Keratinocyte (primary cell): ENCODE data around the gene POU6F2. TPM values are rescaled to one million over a fixed set of nuclear protein-coding genes. Genes with fewer than 3 reads are reported as not detected.

Source experiments
- DNase-seq: peaks from one replicate; pipeline ENCODE4 v3.0.0-alpha.2; 2011; ENCODE audit warnings: low read depth, missing footprints, low spot score
- FAIRE-seq: peaks from 2 replicates; lab custom pipeline; 2011; peaks lifted over from hg19 to GRCh38; lab: Jason Lieb, UNC
- H2AFZ ChIP-seq: 2 replicates; pipeline ENCODE4 v1.6.0; 2012; ENCODE audit warnings: low read length, control low read depth, inconsistent platforms; ENCODE audit not compliant: control insufficient read depth
- H3K27ac ChIP-seq: 2 replicates; pipeline ENCODE4 v1.5.1; 2011; ENCODE audit warnings: low read length; ENCODE audit not compliant: control insufficient read depth, insufficient read depth
- H3K27me3 ChIP-seq: 3 replicates; pipeline ENCODE4 v1.6.0; 2011; ENCODE audit warnings: low read length; ENCODE audit not compliant: control insufficient read depth, insufficient read depth; ENCODE audit errors: extremely low read depth
- H3K36me3 ChIP-seq, 2 experiments: 2 replicates in 1 of 2; 3 replicates in 1 of 2; pipeline ENCODE4 v1.5.1; 2011; ENCODE audit warnings: low read length in 2 of 2, mild to moderate bottlenecking in 1 of 2; ENCODE audit not compliant: control insufficient read depth in 2 of 2, insufficient read depth in 2 of 2; ENCODE audit errors: extremely low read depth in 1 of 2
- H3K4me1 ChIP-seq: 3 replicates; pipeline ENCODE4 v1.5.1; 2011; ENCODE audit warnings: low read length; ENCODE audit not compliant: control insufficient read depth, insufficient read depth; ENCODE audit errors: extremely low read depth
- H3K4me2 ChIP-seq: 3 replicates; pipeline ENCODE4 v1.6.0; 2011; ENCODE audit warnings: low read depth, low read length; ENCODE audit not compliant: control insufficient read depth, insufficient read depth; ENCODE audit errors: extremely low read depth
- H3K4me3 ChIP-seq, 3 experiments: fragments of 200-600 bp in 1 of 3; sonication (generic) in 1 of 3; 2 replicates in 2 of 3; 3 replicates in 1 of 3; pipeline ENCODE4 v1.5.1; 2011 to 2016; ENCODE audit warnings: low read length in 3 of 3, mild to moderate bottlenecking in 3 of 3, control low read depth in 2 of 3, inconsistent platforms in 1 of 3, low read depth in 1 of 3, mixed read lengths in 1 of 3, mixed run types in 1 of 3, moderate library complexity in 1 of 3; ENCODE audit not compliant: control insufficient read depth in 2 of 3, insufficient read depth in 2 of 3; ENCODE audit errors: extremely low read depth in 1 of 3
- H3K79me2 ChIP-seq: 2 replicates; pipeline ENCODE4 v1.6.0; 2012; ENCODE audit warnings: low read length; ENCODE audit not compliant: control insufficient read depth, insufficient read depth
- H3K9ac ChIP-seq: 3 replicates; pipeline ENCODE4 v1.6.0; 2011; ENCODE audit warnings: low read length; ENCODE audit not compliant: control insufficient read depth, insufficient read depth; ENCODE audit errors: extremely low read depth
- H3K9me1 ChIP-seq: 3 replicates; pipeline ENCODE4 v1.6.0; 2011; ENCODE audit warnings: low read length; ENCODE audit not compliant: control insufficient read depth, insufficient read depth; ENCODE audit errors: extremely low read depth
- H3K9me3 ChIP-seq: 2 replicates; pipeline ENCODE4 v1.5.1; 2012; ENCODE audit warnings: low read depth, low read length; ENCODE audit not compliant: control insufficient read depth
- H4K20me1 ChIP-seq: 3 replicates; pipeline ENCODE4 v1.6.0; 2011; ENCODE audit warnings: low read length; ENCODE audit not compliant: control insufficient read depth, insufficient read depth; ENCODE audit errors: extremely low read depth
- EZH2 ChIP-seq: IDR thresholded peaks from one replicate; pipeline ENCODE4 v1.6.1; 2012; ENCODE audit warnings: inconsistent platforms, mild to moderate bottlenecking, low read length, moderate library complexity
- dilution Hi-C: fragments of 300-500 bp; cut with MboI; formaldehyde crosslinking; loops from one replicate; pipeline ENCODE4 v1.7.0; 2020; ENCODE audit warnings: low sequenced_read_pairs; ENCODE audit not compliant: extremely low pct_ligation_motif_present
- polyA plus RNA-seq, 5 experiments: library from polyadenylated mRNA; depleted of rRNA in 3 of 5; stranded (reverse) in 3 of 5; stranded (forward) in 1 of 5; unstranded in 1 of 5; fragments of >200 nt; gene quantifications; 1 replicate in 1 of 5; 2 replicates in 3 of 5; 3 replicates in 1 of 5; pipeline versions ENCODE4 v1.2.1 to v1.2.3, GENCODE V29; 2011 to 2012; ENCODE audit warnings: missing spikeins in 2 of 5, low read depth in 1 of 5, low replicate concordance in 1 of 5
- TF ChIP-seq, protein P1 (sequence below), 3 experiments: IDR thresholded peaks in 1 of 3; conservative IDR thresholded peaks in 1 of 3; optimal IDR thresholded peaks in 1 of 3; 2 replicates in 2 of 3; 3 replicates in 1 of 3; pipeline versions ENCODE3 to v1.5.1; 2011; ENCODE audit warnings: low read length in 3 of 3, mild to moderate bottlenecking in 3 of 3, moderate library complexity in 2 of 3, control low read depth in 1 of 3, inconsistent platforms in 1 of 3; ENCODE audit not compliant: insufficient read depth in 2 of 3; ENCODE audit errors: extremely low read depth in 1 of 3

The POU6F2 gene
- polyA plus RNA-seq, 1 donor (not counting 4 experiments of a cell fraction or from before 2014, with no cell fraction given), result not detected

DNA sequence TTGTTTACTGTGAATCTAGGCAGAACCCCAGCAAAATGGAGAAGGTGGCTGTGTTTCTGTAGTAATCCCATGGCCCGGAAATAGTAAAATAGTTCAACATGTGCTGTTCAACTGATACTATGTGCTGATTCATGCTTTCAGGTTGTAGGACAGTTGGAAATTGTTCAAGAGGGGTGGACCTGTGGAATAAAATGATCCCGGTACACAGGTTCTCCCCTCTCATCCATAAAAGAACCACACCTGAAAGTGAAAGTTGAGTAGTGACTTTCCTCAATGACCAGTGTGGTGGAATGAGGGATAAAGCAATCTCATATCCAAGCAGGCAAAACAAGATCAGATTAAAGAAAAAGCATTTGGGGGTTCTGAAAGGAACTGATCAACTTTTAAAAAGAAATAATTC is 177.1 kb downstream of the POU6F2 start:
- no peaks in the 10 kb centered on the region for H3K4me1 ChIP-seq
- TF ChIP-seq, protein P1, sequence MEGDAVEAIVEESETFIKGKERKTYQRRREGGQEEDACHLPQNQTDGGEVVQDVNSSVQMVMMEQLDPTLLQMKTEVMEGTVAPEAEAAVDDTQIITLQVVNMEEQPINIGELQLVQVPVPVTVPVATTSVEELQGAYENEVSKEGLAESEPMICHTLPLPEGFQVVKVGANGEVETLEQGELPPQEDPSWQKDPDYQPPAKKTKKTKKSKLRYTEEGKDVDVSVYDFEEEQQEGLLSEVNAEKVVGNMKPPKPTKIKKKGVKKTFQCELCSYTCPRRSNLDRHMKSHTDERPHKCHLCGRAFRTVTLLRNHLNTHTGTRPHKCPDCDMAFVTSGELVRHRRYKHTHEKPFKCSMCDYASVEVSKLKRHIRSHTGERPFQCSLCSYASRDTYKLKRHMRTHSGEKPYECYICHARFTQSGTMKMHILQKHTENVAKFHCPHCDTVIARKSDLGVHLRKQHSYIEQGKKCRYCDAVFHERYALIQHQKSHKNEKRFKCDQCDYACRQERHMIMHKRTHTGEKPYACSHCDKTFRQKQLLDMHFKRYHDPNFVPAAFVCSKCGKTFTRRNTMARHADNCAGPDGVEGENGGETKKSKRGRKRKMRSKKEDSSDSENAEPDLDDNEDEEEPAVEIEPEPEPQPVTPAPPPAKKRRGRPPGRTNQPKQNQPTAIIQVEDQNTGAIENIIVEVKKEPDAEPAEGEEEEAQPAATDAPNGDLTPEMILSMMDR (optimal IDR thresholded peaks at IDR 0.05 in 1 of 3, IDR thresholded peaks at IDR 0.05 in 1 of 3, conservative IDR thresholded peaks at IDR 0.05 in 1 of 3; ENCODE audit: extremely low read depth in 1 of 3, insufficient read depth in 2 of 3, low read length in 3 of 3), result no peak
- TF ChIP-seq EZH2, result no peak
- no peaks in the 10 kb centered on the region for H3K9me3 ChIP-seq
- H3K79me2 ChIP-seq, result no peaks in the 10 kb centered on the region
- DNase-seq (no peak), FAIRE-seq (no peak)
- no peaks in the 10 kb centered on the region for H3K27me3 ChIP-seq
- H3K9me1 ChIP-seq, result no peaks in the 10 kb centered on the region
- no peak overlapping the region for H3K27ac ChIP-seq
- no peak overlapping the region for H3K9ac ChIP-seq
- H2AFZ ChIP-seq, result no peak overlapping the region
- H4K20me1 ChIP-seq, result no peaks in the 10 kb centered on the region
- dilution Hi-C loops, result no loop called here
- H3K4me3 ChIP-seq, result no peak overlapping the region
- H3K36me3 ChIP-seq, result no peaks in the 10 kb centered on the region
- H3K4me2 ChIP-seq, result no peak overlapping the region

DNA sequence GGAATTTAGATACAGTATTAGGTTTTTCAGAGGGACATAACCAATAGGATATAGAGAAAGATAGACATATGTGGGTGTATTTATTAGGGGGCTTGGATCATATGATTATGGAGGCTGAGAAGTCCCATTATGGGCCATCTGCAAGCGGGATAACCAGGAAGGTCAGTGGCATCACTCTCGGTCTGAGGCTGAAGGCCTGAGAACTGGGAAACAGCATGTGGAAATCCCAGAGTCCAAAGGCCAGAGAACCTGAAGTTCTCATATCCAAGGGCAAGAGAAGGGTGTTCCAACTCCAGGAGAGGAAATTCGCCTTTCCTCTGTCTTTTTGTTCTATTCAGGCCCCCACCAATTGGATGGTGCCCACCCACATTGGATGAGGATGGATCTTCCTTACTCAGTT is 180.7 kb downstream of the POU6F2 start:
- H3K27me3 ChIP-seq, result no peaks in the 10 kb centered on the region

More for the DNA sequence above, 180.7 kb downstream of the POU6F2 start:
- Histone ChIP-seq H4K20me1 (no peaks in the 10 kb centered on the region), H3K4me1 (no peaks in the 10 kb centered on the region), H2AFZ (no peak overlapping the region), H3K9me3 (no peaks in the 10 kb centered on the region), H3K4me2 (no peak overlapping the region), H3K9ac (no peak overlapping the region), H3K36me3 (no peaks in the 10 kb centered on the region), H3K4me3 (no peak overlapping the region), H3K79me2 (no peaks in the 10 kb centered on the region), H3K9me1 (no peaks in the 10 kb centered on the region), H3K27ac (no peak overlapping the region)
- dilution Hi-C loops, result no loop called here
- TF ChIP-seq, protein P1 (optimal IDR thresholded peaks at IDR 0.05 in 1 of 3, IDR thresholded peaks at IDR 0.05 in 1 of 3, conservative IDR thresholded peaks at IDR 0.05 in 1 of 3; ENCODE audit: extremely low read depth in 1 of 3, insufficient read depth in 2 of 3, low read length in 3 of 3), result no peak
- no peak for TF ChIP-seq EZH2
- no peak for FAIRE-seq
- no peak for DNase-seq
